Esophagus muscularis mucosa (tissue), 4 donors: ENCODE results near the gene LAG3. TPM values are rescaled to one million over a fixed set of nuclear protein-coding genes. Genes with fewer than 3 reads are reported as not detected.

Experiments
- DNase-seq: peaks from one replicate; pipeline ENCODE4 v3.0.0-alpha.2; 2017; ENCODE audit errors: extremely low spot score
- H3K27ac ChIP-seq, 4 donors: fragments of 200-600 bp; sonication (generic); replicated peaks in 1 of 4; 1 replicate in 3 of 4; 2 replicates in 1 of 4; pipeline ENCODE4 v1.5.1; 2016 to 2019; ENCODE audit warnings: mild to moderate bottlenecking in 1 of 4
- H3K27me3 ChIP-seq, 4 donors: fragments of 200-600 bp; sonication (generic); one replicate each; pipeline versions ENCODE4 v1.5.1 to v1.6.0; 2016 to 2019
- H3K36me3 ChIP-seq, 4 donors: fragments of 200-600 bp; sonication (generic); one replicate each; pipeline ENCODE4 v1.5.1; 2016 to 2019
- H3K4me1 ChIP-seq, 4 donors: fragments of 200-600 bp; sonication (generic); one replicate each; pipeline ENCODE4 v1.5.1; 2016 to 2019
- H3K4me3 ChIP-seq, 4 donors: fragments of 200-600 bp; sonication (generic); 1 replicate in 2 of 4; 2 replicates in 2 of 4; pipeline ENCODE4 v1.5.1; 2016 to 2019; ENCODE audit warnings: mild to moderate bottlenecking in 4 of 4, moderate library complexity in 1 of 4
- H3K9me3 ChIP-seq, 4 donors: fragments of 200-600 bp; sonication (generic); 1 replicate in 3 of 4; 2 replicates in 1 of 4; pipeline ENCODE4 v1.5.1; 2016 to 2019
- CTCF ChIP-seq, 3 experiments: fragments of 200-600 bp in 2 of 3; fragments of 450-650 bp in 1 of 3; sonication (generic) in 2 of 3; IDR thresholded peaks; one replicate each; pipeline ENCODE4 v1.5.1; 2017 to 2019; ENCODE audit warnings: antibody characterized with exemption in 3 of 3, mild to moderate bottlenecking in 2 of 3, moderate library complexity in 1 of 3
- EP300 ChIP-seq: sonication (generic); formaldehyde crosslinking; IDR thresholded peaks from one replicate; pipeline ENCODE4 v1.6.1; 2017; ENCODE audit warnings: antibody characterized with exemption
- POLR2A ChIP-seq: fragments of 450-650 bp; IDR thresholded peaks from one replicate; pipeline ENCODE4 v1.6.1; 2017; ENCODE audit warnings: antibody characterized with exemption, moderate library complexity, mild to moderate bottlenecking, low read depth
- POLR2AphosphoS5 ChIP-seq, 2 donors: sonication (generic); formaldehyde crosslinking; IDR thresholded peaks; one replicate each; pipeline ENCODE4 v1.6.1; 2017; ENCODE audit warnings: antibody characterized with exemption in 2 of 2
- WGBS: methylation state at CpG from one replicate; pipeline ENCODE4 v1.1.5; 2018; 5-methylcytosine and 5-hydroxymethylcytosine counted together
- intact Hi-C: fragments of 100-400 bp; cut with DNase I; formaldehyde crosslinking; loops from one replicate; pipeline ENCODE4 v1.15.1; 2023
- total RNA-seq, 4 donors: library from RNA; depleted of rRNA; stranded (reverse); fragments of >200 nt; gene quantifications; one replicate each; pipeline versions ENCODE4 v1.1.0 to v1.2.1, GENCODE V29; 2016

Gene LAG3
- total RNA-seq, 4 donors from 2014 or later = 1.7 to 4.0 (median 2.9) TPM

GRCh38 chr12:6783828-6784227, 11.5 kb downstream of the LAG3 start:
- Histone ChIP-seq H3K4me1 (peaks cover 4 to 9% (median 5%) of the 10 kb centered on the region in 4 donors), H3K27me3 (no peaks in the 10 kb centered on the region), H3K9me3 (no peaks in the 10 kb centered on the region), H3K27ac (no peak overlapping the region), H3K36me3 (no peaks in the 10 kb centered on the region), H3K4me3 (no peak overlapping the region)
- no peak for TF ChIP-seq POLR2A
- no peak for TF ChIP-seq POLR2AphosphoS5 (IDR thresholded peaks at IDR 0.05)
- TF ChIP-seq EP300 = no peak
- no peak for TF ChIP-seq CTCF (IDR thresholded peaks at IDR 0.05)
- intact Hi-C loops = no loop called here
- WGBS = 89% methylated on average over 9 of the region's 9 CpGs
- no peak for DNase-seq

DNA sequence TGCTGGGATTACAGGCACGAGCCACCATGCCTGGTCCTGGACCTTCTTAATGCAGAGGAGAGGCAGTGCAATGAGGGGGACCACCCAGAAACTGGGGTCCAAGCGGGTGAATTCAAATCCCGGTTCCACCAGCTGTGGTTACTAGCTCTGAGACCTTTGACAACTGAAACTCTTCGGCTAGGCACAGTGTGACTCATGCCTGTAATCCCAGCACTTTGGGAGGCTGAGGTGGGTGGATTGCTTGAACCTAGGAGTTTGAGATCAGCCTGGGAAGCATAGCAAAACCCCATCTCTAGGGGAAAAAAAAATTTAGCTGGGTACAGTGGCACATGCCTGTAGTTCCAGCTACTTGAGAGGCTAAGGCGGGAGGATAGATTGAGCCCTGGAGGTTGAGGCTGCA, 12.0 kb downstream of the LAG3 start:
- intact Hi-C loops = no loop called here
- TF ChIP-seq POLR2A (no peak), CTCF (IDR thresholded peaks at IDR 0.05) (no peak), EP300 (no peak), POLR2AphosphoS5 (IDR thresholded peaks at IDR 0.05) (no peak)
- H3K9me3 ChIP-seq = no peaks in the 10 kb centered on the region

GRCh38 chr12:6784761-6785160, 12.4 kb downstream of the LAG3 start:
- no peak for DNase-seq
- intact Hi-C loops = no loop called here
- Histone ChIP-seq H3K4me3 (no peak overlapping the region), H3K36me3 (no peaks in the 10 kb centered on the region), H3K9me3 (no peaks in the 10 kb centered on the region), H3K27me3 (no peaks in the 10 kb centered on the region), H3K4me1 (peaks cover 0 to 3% (median 0%) of the 10 kb centered on the region in 4 donors), H3K27ac (no peak overlapping the region)
- TF ChIP-seq POLR2AphosphoS5 (IDR thresholded peaks at IDR 0.05) (no peak), CTCF (IDR thresholded peaks at IDR 0.05) (no peak), EP300 (no peak), POLR2A (no peak)
- 63% methylated on average over 5 of the region's 5 CpGs for WGBS

More for the DNA sequence above, 12.0 kb downstream of the LAG3 start:
- 71% methylated on average over 5 of the region's 5 CpGs for WGBS
- DNase-seq = no peak
- Histone ChIP-seq H3K4me3 (no peak overlapping the region), H3K36me3 (no peaks in the 10 kb centered on the region), H3K27me3 (no peaks in the 10 kb centered on the region), H3K4me1 (peaks cover under 1 to 4% (median under 1%) of the 10 kb centered on the region in 4 donors), H3K27ac (no peak overlapping the region)

DNA sequence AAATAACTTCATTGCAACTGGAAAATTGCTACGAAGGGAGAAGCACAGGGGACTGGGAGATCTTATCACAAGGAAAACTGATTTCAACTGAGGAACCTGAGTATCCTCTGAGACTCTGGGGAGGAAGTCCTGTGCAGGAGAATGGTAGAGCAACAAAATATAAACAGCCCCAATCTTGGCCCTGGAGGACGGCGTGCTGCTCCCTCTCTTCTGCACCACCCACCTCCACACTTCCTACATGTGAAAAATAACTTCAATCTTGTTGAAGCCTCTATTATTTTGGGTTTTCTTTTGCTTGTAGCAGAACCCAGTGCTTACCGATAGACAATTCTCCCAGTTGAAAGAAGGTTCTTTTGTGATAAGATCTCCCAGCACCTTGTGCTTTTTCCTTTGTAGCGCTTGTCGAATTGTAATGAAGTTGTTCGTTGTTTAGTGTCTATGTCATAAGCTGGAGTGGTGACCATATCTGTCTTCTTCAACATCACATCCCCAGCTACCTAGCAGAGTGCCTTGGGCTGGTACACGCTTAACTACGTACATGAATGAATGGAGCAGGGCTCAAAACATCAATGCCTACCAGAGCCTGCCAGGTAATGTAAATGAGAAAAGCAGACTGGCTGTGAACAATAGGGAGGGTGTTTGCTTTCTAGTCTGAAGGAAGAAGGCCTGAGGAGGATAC, 14.2 kb downstream of the LAG3 start:
- WGBS = 64% methylated on average over 9 of the region's 9 CpGs
- DNase-seq = no peak
- H3K27me3 ChIP-seq = no peaks in the 10 kb centered on the region

More for the DNA sequence above, 14.2 kb downstream of the LAG3 start:
- Histone ChIP-seq H3K4me3 (no peak overlapping the region), H3K9me3 (no peaks in the 10 kb centered on the region), H3K27ac (no peak overlapping the region), H3K36me3 (no peaks in the 10 kb centered on the region), H3K4me1 (peaks cover 0 to 3% (median 0%) of the 10 kb centered on the region in 4 donors)
- TF ChIP-seq POLR2AphosphoS5 (IDR thresholded peaks at IDR 0.05) (no peak), EP300 (no peak), CTCF (IDR thresholded peaks at IDR 0.05) (no peak), POLR2A (no peak)
- intact Hi-C loops = no loop called here
